Fibroblast of lung (primary cell): ENCODE results near the gene TBC1D14. TPM values are rescaled to one million over a fixed set of nuclear protein-coding genes. Genes with fewer than 3 reads are reported as not detected.

Experiments
- DNase-seq, 2 donors: peaks; one replicate each; pipeline versions ENCODE4 v3.0.0 to v3.0.0-alpha.2; 2010; ENCODE audit warnings: low read depth in 2 of 2
- H2AFZ ChIP-seq: 2 replicates; pipeline ENCODE4 v1.5.1; 2012; ENCODE audit warnings: low read length, control low read depth, inconsistent platforms
- H3K27ac ChIP-seq: 2 replicates; pipeline ENCODE4 v1.5.1; 2011; ENCODE audit warnings: low read length, control low read depth; ENCODE audit not compliant: insufficient read depth
- H3K27me3 ChIP-seq: 2 replicates; pipeline ENCODE4 v1.5.1; 2011; ENCODE audit warnings: mild to moderate bottlenecking, low read length; ENCODE audit not compliant: control insufficient read depth, insufficient read depth
- H3K36me3 ChIP-seq: 2 replicates; pipeline ENCODE4 v1.5.1; 2011; ENCODE audit warnings: low read length; ENCODE audit not compliant: control insufficient read depth, insufficient read depth
- H3K4me1 ChIP-seq: 2 replicates; pipeline ENCODE4 v1.5.1; 2011; ENCODE audit warnings: low read length; ENCODE audit not compliant: control insufficient read depth, insufficient read depth; ENCODE audit errors: extremely low read depth
- H3K4me2 ChIP-seq: 2 replicates; pipeline ENCODE4 v1.5.1; 2011; ENCODE audit warnings: low read length, control low read depth; ENCODE audit not compliant: insufficient read depth; ENCODE audit errors: extremely low read depth
- H3K4me3 ChIP-seq, 4 experiments: fragments of 200-600 bp in 1 of 4; sonication (generic) in 1 of 4; replicated peaks in 1 of 4; 2 replicates each; pipeline ENCODE4 v1.5.1; 2011 to 2016; ENCODE audit warnings: low read length in 4 of 4, low read depth in 3 of 4, mild to moderate bottlenecking in 3 of 4, control low read depth in 2 of 4, inconsistent platforms in 1 of 4, mixed read lengths in 1 of 4; ENCODE audit not compliant: insufficient read depth in 1 of 4; ENCODE audit errors: control extremely low read depth in 1 of 4
- H3K79me2 ChIP-seq: 2 replicates; pipeline ENCODE4 v1.5.1; 2012; ENCODE audit warnings: mild to moderate bottlenecking, low read length, inconsistent platforms; ENCODE audit not compliant: control insufficient read depth, insufficient read depth
- H3K9ac ChIP-seq: 2 replicates; pipeline ENCODE4 v1.5.1; 2011; ENCODE audit warnings: mild to moderate bottlenecking, low read length, control low read depth; ENCODE audit not compliant: insufficient read depth
- H3K9me3 ChIP-seq: 2 replicates; pipeline ENCODE4 v1.5.1; 2012; ENCODE audit warnings: low read depth, low read length; ENCODE audit not compliant: control insufficient read depth, insufficient read depth
- H4K20me1 ChIP-seq: 2 replicates; pipeline ENCODE4 v1.5.1; 2011; ENCODE audit warnings: low read length; ENCODE audit not compliant: control insufficient read depth, insufficient read depth; ENCODE audit errors: extremely low read depth
- CTCF ChIP-seq, 2 donors: IDR thresholded peaks in 1 of 2; conservative IDR thresholded peaks in 1 of 2; 1 replicate in 1 of 2; 2 replicates in 1 of 2; pipeline ENCODE4 v1.5.1; 2011 to 2012; ENCODE audit warnings: low read length in 2 of 2, control low read depth in 1 of 2, inconsistent platforms in 1 of 2, low read depth in 1 of 2, mild to moderate bottlenecking in 1 of 2
- EZH2 ChIP-seq: IDR thresholded peaks from 2 replicates; pipeline ENCODE4 v1.5.1; 2012; ENCODE audit warnings: low read length, control low read depth, mild to moderate bottlenecking; ENCODE audit errors: missing control alignments
- polyA plus RNA-seq, 2 donors: library from polyadenylated mRNA; depleted of rRNA in 1 of 2; stranded (reverse) in 1 of 2; unstranded in 1 of 2; fragments of >200 nt; gene quantifications; 2 replicates each; pipeline ENCODE4 v1.2.1, GENCODE V29; 2011 to 2012; ENCODE audit warnings: missing spikeins in 1 of 2
- total RNA-seq: library from RNA; depleted of rRNA; stranded (reverse); fragments of >200 nt; gene quantifications from 2 replicates; pipeline ENCODE4 v1.2.1, GENCODE V29; 2014

The TBC1D14 gene
- total and polyA plus RNA-seq, 2 donors (not counting 1 experiment from before 2014, with no cell fraction given): 26.9 to 37.7 TPM

GRCh38 chr4:7015383-7016035, 105.9 kb downstream of the TBC1D14 start:
- Histone ChIP-seq H3K4me2 (no peak overlapping the region), H3K9ac (no peak overlapping the region), H2AFZ (no peak overlapping the region), H3K4me3 (no peak overlapping the region), H3K36me3 (peaks cover 17% of the 10 kb centered on the region), H3K9me3 (no peaks in the 10 kb centered on the region), H4K20me1 (no peaks in the 10 kb centered on the region), H3K27ac (no peak overlapping the region), H3K79me2 (no peaks in the 10 kb centered on the region), H3K27me3 (no peaks in the 10 kb centered on the region), H3K4me1 (no peaks in the 10 kb centered on the region)
- peak in 1 of 2 donors; percentile 48 for DNase-seq
- no peak for TF ChIP-seq CTCF (conservative IDR thresholded peaks at IDR 0.05 in 1 of 2, IDR thresholded peaks at IDR 0.05 in 1 of 2; ENCODE audit: low read depth in 1 of 2, low read length in 2 of 2)
- TF ChIP-seq EZH2: no peak

GRCh38 chr4:7016086-7016485, 106.5 kb downstream of the TBC1D14 start:
- no peak for TF ChIP-seq EZH2
- TF ChIP-seq CTCF (conservative IDR thresholded peaks at IDR 0.05 in 1 of 2, IDR thresholded peaks at IDR 0.05 in 1 of 2; ENCODE audit: low read depth in 1 of 2, low read length in 2 of 2): no peak
- Histone ChIP-seq H4K20me1 (no peaks in the 10 kb centered on the region), H3K4me2 (no peak overlapping the region), H3K4me3 (no peak overlapping the region), H3K9ac (no peak overlapping the region), H3K4me1 (no peaks in the 10 kb centered on the region), H3K27me3 (no peaks in the 10 kb centered on the region), H3K9me3 (no peaks in the 10 kb centered on the region), H3K27ac (no peak overlapping the region), H3K79me2 (no peaks in the 10 kb centered on the region), H2AFZ (no peak overlapping the region), H3K36me3 (peaks cover 14% of the 10 kb centered on the region)
- no peak for DNase-seq

GRCh38 chr4:7016512-7016911, 106.9 kb downstream of the TBC1D14 start:
- no peak overlapping the region for H3K27ac ChIP-seq
- no peaks in the 10 kb centered on the region for H3K79me2 ChIP-seq
- TF ChIP-seq CTCF (conservative IDR thresholded peaks at IDR 0.05 in 1 of 2, IDR thresholded peaks at IDR 0.05 in 1 of 2; ENCODE audit: low read depth in 1 of 2, low read length in 2 of 2): no peak
- TF ChIP-seq EZH2: no peak
- H4K20me1 ChIP-seq: no peaks in the 10 kb centered on the region
- no peaks in the 10 kb centered on the region for H3K9me3 ChIP-seq
- H3K4me1 ChIP-seq: no peaks in the 10 kb centered on the region
- H3K9ac ChIP-seq: no peak overlapping the region
- peaks cover 14% of the 10 kb centered on the region for H3K36me3 ChIP-seq
- H3K4me3 ChIP-seq: no peak overlapping the region
- H2AFZ ChIP-seq: no peak overlapping the region
- no peak for DNase-seq
- no peak overlapping the region for H3K4me2 ChIP-seq
- H3K27me3 ChIP-seq: no peaks in the 10 kb centered on the region
